Renal cortex interstitium (tissue), 11 donors: ENCODE data around the gene DOCK3. TPM values are rescaled to one million over a fixed set of nuclear protein-coding genes. Genes with fewer than 3 reads are reported as not detected.
"Not testable (repeated sequence)": the region's sequence is repeated elsewhere in the genome, so short reads cannot be mapped to it uniquely, and the experiment has no call there.

Experiments
- DNase-seq, 11 donors: peaks; one replicate each; pipeline ENCODE4 v3.0.0-alpha.2; 2013; ENCODE audit warnings: low read depth in 9 of 11, low spot score in 4 of 11; ENCODE audit errors: extremely low read depth in 1 of 11
- polyA plus RNA-seq, 3 donors: library from polyadenylated mRNA; unstranded; fragments of 120-200 nt; gene quantifications; one replicate each; pipeline ENCODE4 v1.2.1, GENCODE V29; 2013; ENCODE audit not compliant: insufficient read length in 3 of 3

The DOCK3 gene
- polyA plus RNA-seq, 3 donors, result 1.4 to 2.2 (median 1.5) TPM

- DNase-seq, result no peak
These were observed 349.4 kb downstream of the DOCK3 start for GRCh38 chr3:51024121-51024520.

- peak in 10 of 11 donors; percentile 14 to 75 (median 38) for DNase-seq
These were observed 350.3 kb downstream of the DOCK3 start for GRCh38 chr3:51024765-51025632.

GRCh38 chr3:51031666-51032065 is 356.9 kb downstream of the DOCK3 start:
- DNase-seq, result no peak

- no peak for DNase-seq
These were observed 360.9 kb downstream of the DOCK3 start for GRCh38 chr3:51035630-51036029.

GRCh38 chr3:51044982-51045381 is 370.3 kb downstream of the DOCK3 start:
- no peak for DNase-seq

GRCh38 chr3:51052562-51052961 is 377.8 kb downstream of the DOCK3 start:
- DNase-seq, result no peak

GRCh38 chr3:51057121-51057520 is 382.4 kb downstream of the DOCK3 start:
- no peak for DNase-seq

- DNase-seq, result no peak
These were observed 388.3 kb downstream of the DOCK3 start for GRCh38 chr3:51063053-51063452.

GRCh38 chr3:51075221-51075775 is 400.6 kb downstream of the DOCK3 start:
- no peak for DNase-seq

GRCh38 chr3:51082363-51082762 is 407.6 kb downstream of the DOCK3 start:
- DNase-seq, result no peak

GRCh38 chr3:51083490-51083889 is 408.8 kb downstream of the DOCK3 start:
- no peak for DNase-seq

GRCh38 chr3:51092141-51092540 is 417.4 kb downstream of the DOCK3 start:
- DNase-seq, result not testable (repeated sequence)

- DNase-seq, result not testable (repeated sequence)
These were observed 420.1 kb downstream of the DOCK3 start for GRCh38 chr3:51094838-51095237.

- DNase-seq, result peak; percentile 4 to 36 (median 21)
These were observed 425.2 kb downstream of the DOCK3 start for GRCh38 chr3:51099794-51100535.

- no peak for DNase-seq
These were observed 425.8 kb downstream of the DOCK3 start for GRCh38 chr3:51100536-51100851.

- no peak for DNase-seq
These were observed 427.7 kb downstream of the DOCK3 start for GRCh38 chr3:51102396-51102795.

- DNase-seq, result no peak
These were observed 431.6 kb downstream of the DOCK3 start for GRCh38 chr3:51106242-51106876.

- DNase-seq, result no peak
These were observed 435.9 kb downstream of the DOCK3 start for GRCh38 chr3:51110586-51110985.

GRCh38 chr3:51122944-51123343 is 448.2 kb downstream of the DOCK3 start:
- DNase-seq, result no peak

- no peak for DNase-seq
These were observed 448.8 kb downstream of the DOCK3 start for GRCh38 chr3:51123531-51123930.
